Endothelial cell of umbilical vein (primary cell): ENCODE results near the gene COL18A1. TPM values are rescaled to one million over a fixed set of nuclear protein-coding genes. Genes with fewer than 3 reads are reported as not detected.

Experiments
- BruUV-seq: library from RNA; stranded (reverse); fragments of 400-500 nt; replicated peaks from 2 replicates; lab custom pipeline; 2021; lab: Mats Ljungman, UMichigan
- CTCF ChIA-PET: fragments of 300-600, 350-600 bp; sonication (Branson Sonifier 250); formaldehyde crosslinking; loops from one replicate; lab custom pipeline; 2021; ENCODE audit warnings: antibody characterized with exemption, inconsistent platforms; lab: Charles Lee
- POLR2A ChIA-PET: fragments of 300-600, 350-600 bp; sonication (Branson Sonifier 250); formaldehyde crosslinking; loops from one replicate; lab custom pipeline; 2021; ENCODE audit warnings: antibody characterized with exemption, inconsistent platforms; lab: Charles Lee
- DNase-seq: peaks from one replicate; pipeline ENCODE4 v3.0.0-alpha.2; 2011; ENCODE audit warnings: low read depth, low spot score
- FAIRE-seq: peaks from 2 replicates; lab custom pipeline; 2011; peaks lifted over from hg19 to GRCh38; lab: Jason Lieb, UNC
- H2AFZ ChIP-seq: 2 replicates; pipeline ENCODE4 v1.6.0; 2012; ENCODE audit warnings: low read depth, low read length, control low read depth, inconsistent platforms
- H3K27ac ChIP-seq: 2 replicates; pipeline ENCODE4 v1.5.1; 2011; ENCODE audit warnings: low read depth, mild to moderate bottlenecking, control low read depth, low read length, moderate library complexity; ENCODE audit not compliant: insufficient read depth
- H3K27me3 ChIP-seq, 2 experiments: 2 replicates each; pipeline versions ENCODE4 v1.6.0 to v1.6.1; 2011; ENCODE audit warnings: low read length in 2 of 2, mixed read lengths in 1 of 2; ENCODE audit not compliant: control insufficient read depth in 2 of 2, insufficient read depth in 2 of 2
- H3K36me3 ChIP-seq, 2 experiments: 2 replicates in 1 of 2; 3 replicates in 1 of 2; pipeline ENCODE4 v1.5.1; 2011; ENCODE audit warnings: low read length in 2 of 2, mild to moderate bottlenecking in 1 of 2, moderate library complexity in 1 of 2; ENCODE audit not compliant: control insufficient read depth in 2 of 2, insufficient read depth in 2 of 2; ENCODE audit errors: extremely low read depth in 1 of 2
- H3K4me1 ChIP-seq: 3 replicates; pipeline ENCODE4 v1.5.1; 2011; ENCODE audit warnings: mild to moderate bottlenecking, low read length; ENCODE audit not compliant: control insufficient read depth, insufficient read depth; ENCODE audit errors: extremely low read depth
- H3K4me2 ChIP-seq: 2 replicates; pipeline ENCODE4 v1.6.1; 2011; ENCODE audit warnings: low read length, control low read depth, mixed read lengths; ENCODE audit not compliant: insufficient read depth
- H3K4me3 ChIP-seq, 3 experiments: fragments of 200-600 bp in 1 of 3; sonication (generic), shearing (Covaris generic) in 1 of 3; replicated peaks in 1 of 3; 2 replicates each; pipeline ENCODE4 v1.5.1; 2011 to 2016; ENCODE audit warnings: control low read depth in 3 of 3, low read length in 3 of 3, mild to moderate bottlenecking in 2 of 3, inconsistent platforms in 1 of 3, low read depth in 1 of 3, moderate library complexity in 1 of 3; ENCODE audit not compliant: insufficient read depth in 1 of 3
- H3K79me2 ChIP-seq: 2 replicates; pipeline ENCODE4 v1.6.0; 2012; ENCODE audit warnings: low read length, inconsistent platforms; ENCODE audit not compliant: control insufficient read depth, insufficient read depth
- H3K9ac ChIP-seq: replicated peaks from 2 replicates; pipeline ENCODE3; 2011; ENCODE audit warnings: low read length, control low read depth; ENCODE audit not compliant: insufficient read depth; ENCODE audit errors: extremely low read depth
- H3K9me1 ChIP-seq: replicated peaks from 3 replicates; pipeline ENCODE4 v1.6.0; 2011; ENCODE audit warnings: mild to moderate bottlenecking, low read length; ENCODE audit not compliant: control insufficient read depth, insufficient read depth; ENCODE audit errors: extremely low read depth
- H3K9me3 ChIP-seq: replicated peaks from 2 replicates; pipeline ENCODE4 v1.5.1; 2012; ENCODE audit warnings: low read length, inconsistent platforms; ENCODE audit not compliant: control insufficient read depth, insufficient read depth
- H4K20me1 ChIP-seq: replicated peaks from 2 replicates; pipeline ENCODE3; 2011; ENCODE audit warnings: mild to moderate bottlenecking, low read length; ENCODE audit not compliant: control insufficient read depth, insufficient read depth; ENCODE audit errors: extremely low read depth
- EZH2 ChIP-seq: IDR thresholded peaks from 2 replicates; pipeline ENCODE4 v1.6.1; 2012; ENCODE audit warnings: borderline replicate concordance, low read depth, mild to moderate bottlenecking, moderate library complexity, low read length, inconsistent platforms; ENCODE audit not compliant: severe bottlenecking
- FOS ChIP-seq: IDR thresholded peaks from 2 replicates; pipeline ENCODE4 v1.6.1; 2011; ENCODE audit warnings: mild to moderate bottlenecking, low read length, moderate library complexity, borderline replicate concordance; ENCODE audit not compliant: insufficient read depth
- GATA2 ChIP-seq: IDR thresholded peaks from 2 replicates; pipeline ENCODE4 v1.7.0; 2011; ENCODE audit warnings: low read depth, mild to moderate bottlenecking, moderate library complexity, mixed read lengths, low read length; ENCODE audit not compliant: insufficient read length, insufficient read depth
- JUN ChIP-seq: IDR thresholded peaks from 2 replicates; pipeline ENCODE4 v1.6.1; 2011; ENCODE audit warnings: borderline replicate concordance, low read depth; ENCODE audit not compliant: insufficient read length, insufficient read depth
- MYC ChIP-seq: IDR thresholded peaks from one replicate; pipeline ENCODE4 v1.6.1; 2011; ENCODE audit warnings: mild to moderate bottlenecking, low read depth, low read length
- POLR2A ChIP-seq: IDR thresholded peaks from 2 replicates; pipeline ENCODE4 v1.6.1; 2012; ENCODE audit warnings: low read depth, mild to moderate bottlenecking, control low read depth, low read length
- POLR2AphosphoS5 ChIP-seq: IDR thresholded peaks from 2 replicates; pipeline ENCODE4 v1.6.1; 2012; ENCODE audit warnings: low read depth, mild to moderate bottlenecking, control low read depth, low read length, moderate library complexity; ENCODE audit not compliant: insufficient read depth
- dilution Hi-C: fragments of 300-500 bp; cut with MboI; formaldehyde crosslinking; loops from one replicate; pipeline ENCODE4 v1.15.0; 2019; ENCODE audit warnings: low sequenced_read_pairs; ENCODE audit not compliant: extremely low pct_ligation_motif_present
- intact Hi-C: fragments of 100-400 bp; cut with micrococcal nuclease; formaldehyde crosslinking; loops from one replicate; pipeline ENCODE4 v1.10.0; 2022
- polyA plus RNA-seq, 4 experiments: library from polyadenylated mRNA; depleted of rRNA in 3 of 4; stranded (reverse) in 3 of 4; unstranded in 1 of 4; fragments of >200 nt; gene quantifications; 2 replicates each; pipeline versions ENCODE4 v1.2.1 to v1.2.3, GENCODE V29; 2011 to 2012; ENCODE audit warnings: missing spikeins in 1 of 4
- total RNA-seq: library from RNA; stranded (reverse); gene quantifications from 2 replicates; pipeline ENCODE4 v1.2.3, GENCODE V29; 2021
- TF ChIP-seq, protein P1 (sequence below), 2 donors: IDR thresholded peaks; 1 replicate in 1 of 2; 2 replicates in 1 of 2; pipeline ENCODE4 v1.5.1; 2011; ENCODE audit warnings: low read length in 2 of 2, mild to moderate bottlenecking in 2 of 2, moderate library complexity in 2 of 2, control low read depth in 1 of 2, inconsistent platforms in 1 of 2, low read depth in 1 of 2; ENCODE audit not compliant: insufficient read depth in 1 of 2; ENCODE audit errors: extremely low read depth in 1 of 2
- TF ChIP-seq, protein P2 (sequence below): IDR thresholded peaks from 2 replicates; pipeline ENCODE4 v1.6.1; 2011; ENCODE audit not compliant: insufficient read depth, insufficient read length

COL18A1 gene
- total and polyA plus RNA-seq, 2 donors (not counting 3 experiments of a cell fraction or from before 2014, with no cell fraction given) = 198 to 252 TPM

DNA sequence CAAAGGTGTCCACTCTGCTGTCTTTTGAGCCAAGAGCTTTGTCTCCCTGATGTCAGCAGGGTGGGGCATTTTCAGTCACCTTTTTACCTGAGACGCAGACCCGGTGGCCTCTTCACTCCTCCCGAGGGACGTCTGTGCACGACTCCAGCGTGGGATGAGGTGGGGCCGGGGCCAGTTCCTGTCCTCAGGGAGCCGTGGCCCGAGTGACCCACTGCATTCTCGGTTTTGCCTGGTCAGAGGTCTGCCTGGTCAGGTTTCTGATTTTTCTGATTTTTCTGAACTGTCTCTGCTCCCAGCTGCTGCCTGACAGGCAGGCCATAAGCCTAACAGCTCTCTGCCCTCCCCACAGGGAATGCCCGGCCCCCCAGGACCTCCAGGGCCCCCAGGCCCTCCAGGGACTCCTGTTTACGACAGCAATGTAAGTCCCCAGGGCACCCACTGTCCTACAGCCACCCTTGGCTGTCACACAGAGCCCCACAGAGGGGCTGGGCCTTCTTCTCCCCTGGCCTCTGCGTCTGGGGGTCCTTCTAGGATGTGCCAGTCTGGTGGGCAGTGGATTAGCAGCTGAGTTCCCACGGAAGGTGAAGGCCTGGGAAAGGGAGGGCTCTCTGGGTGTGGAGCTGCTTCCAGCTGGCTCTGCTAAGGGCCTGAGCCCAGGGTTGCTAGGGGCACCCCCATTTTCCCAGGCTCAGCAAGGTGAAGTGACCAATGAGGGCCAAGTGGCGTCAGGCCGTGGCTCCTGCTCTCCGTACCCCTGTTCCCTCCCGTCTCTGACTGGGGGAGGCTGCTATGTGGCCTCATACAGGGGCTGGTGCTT is 91.4 kb downstream of the COL18A1 start:
- no TSS peak for BruUV-seq
- H3K4me2 ChIP-seq = no peak overlapping the region
- H3K9me3 ChIP-seq = no peaks in the 10 kb centered on the region
- H3K4me1 ChIP-seq = no peaks in the 10 kb centered on the region
- TF ChIP-seq GATA2 (no peak), POLR2A (no peak), POLR2AphosphoS5 (no peak), JUN (no peak), FOS (no peak), MYC (no peak), EZH2 (no peak)
- TF ChIP-seq, protein P1, sequence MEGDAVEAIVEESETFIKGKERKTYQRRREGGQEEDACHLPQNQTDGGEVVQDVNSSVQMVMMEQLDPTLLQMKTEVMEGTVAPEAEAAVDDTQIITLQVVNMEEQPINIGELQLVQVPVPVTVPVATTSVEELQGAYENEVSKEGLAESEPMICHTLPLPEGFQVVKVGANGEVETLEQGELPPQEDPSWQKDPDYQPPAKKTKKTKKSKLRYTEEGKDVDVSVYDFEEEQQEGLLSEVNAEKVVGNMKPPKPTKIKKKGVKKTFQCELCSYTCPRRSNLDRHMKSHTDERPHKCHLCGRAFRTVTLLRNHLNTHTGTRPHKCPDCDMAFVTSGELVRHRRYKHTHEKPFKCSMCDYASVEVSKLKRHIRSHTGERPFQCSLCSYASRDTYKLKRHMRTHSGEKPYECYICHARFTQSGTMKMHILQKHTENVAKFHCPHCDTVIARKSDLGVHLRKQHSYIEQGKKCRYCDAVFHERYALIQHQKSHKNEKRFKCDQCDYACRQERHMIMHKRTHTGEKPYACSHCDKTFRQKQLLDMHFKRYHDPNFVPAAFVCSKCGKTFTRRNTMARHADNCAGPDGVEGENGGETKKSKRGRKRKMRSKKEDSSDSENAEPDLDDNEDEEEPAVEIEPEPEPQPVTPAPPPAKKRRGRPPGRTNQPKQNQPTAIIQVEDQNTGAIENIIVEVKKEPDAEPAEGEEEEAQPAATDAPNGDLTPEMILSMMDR (IDR thresholded peaks at IDR 0.05; ENCODE audit: extremely low read depth in 1 of 2, insufficient read depth in 1 of 2, low read depth in 1 of 2, low read length in 2 of 2) = no peak
- TF ChIP-seq, protein P2, sequence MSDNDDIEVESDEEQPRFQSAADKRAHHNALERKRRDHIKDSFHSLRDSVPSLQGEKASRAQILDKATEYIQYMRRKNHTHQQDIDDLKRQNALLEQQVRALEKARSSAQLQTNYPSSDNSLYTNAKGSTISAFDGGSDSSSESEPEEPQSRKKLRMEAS = no peak
- H3K4me3 ChIP-seq = no peak overlapping the region
- ChIA-PET CTCF (no interaction called here), POLR2A (no interaction called here)
- no peaks in the 10 kb centered on the region for H3K27me3 ChIP-seq
- no peak for FAIRE-seq
- intact Hi-C loops (no loop called here), dilution Hi-C loops (no loop called here)
- no peak for DNase-seq
- no peaks in the 10 kb centered on the region for H3K79me2 ChIP-seq
- H4K20me1 ChIP-seq = no peaks in the 10 kb centered on the region
- H3K9me1 ChIP-seq = no peaks in the 10 kb centered on the region
- H3K9ac ChIP-seq = no peak overlapping the region
- H2AFZ ChIP-seq = no peak overlapping the region
- H3K27ac ChIP-seq = no peak overlapping the region
- H3K36me3 ChIP-seq = peaks cover 6 to 54% of the 10 kb centered on the region in 2 experiments
